Stomach (tissue), 9 donors: ENCODE data around the gene SYNPR. TPM values are rescaled to one million over a fixed set of nuclear protein-coding genes. Genes with fewer than 3 reads are reported as not detected.

ENCODE experiments used
- DNase-seq, 2 donors: peaks; one replicate each; pipeline versions ENCODE4 v3.0.0 to v3.0.0-alpha.2; 2013 to 2019
- H3K27ac ChIP-seq, 5 donors: fragments of 200-600 bp in 4 of 5; sonication (generic) in 4 of 5; one replicate each; pipeline ENCODE4 v1.5.1; 2013 to 2019; ENCODE audit warnings: mild to moderate bottlenecking in 1 of 5, moderate library complexity in 1 of 5
- H3K27me3 ChIP-seq, 3 donors: fragments of 200-600 bp; sonication (generic); one replicate each; pipeline ENCODE4 v1.5.1; 2017 to 2019; ENCODE audit warnings: mixed run types in 1 of 3
- H3K36me3 ChIP-seq, 4 donors: fragments of 200-600 bp; sonication (generic); 1 replicate in 3 of 4; 2 replicates in 1 of 4; pipeline ENCODE4 v1.5.1; 2016 to 2019
- H3K4me1 ChIP-seq, 4 donors: fragments of 200-600 bp; sonication (generic); one replicate each; pipeline ENCODE4 v1.5.1; 2016 to 2019
- H3K4me3 ChIP-seq, 4 donors: fragments of 200-600 bp; sonication (generic) in 3 of 4; one replicate each; pipeline ENCODE4 v1.5.1; 2016 to 2019; ENCODE audit warnings: mild to moderate bottlenecking in 1 of 4
- H3K9me3 ChIP-seq, 4 donors: fragments of 200-600 bp; sonication (generic); one replicate each; pipeline ENCODE4 v1.5.1; 2016 to 2019
- EP300 ChIP-seq: sonication (generic); formaldehyde crosslinking; IDR thresholded peaks from one replicate; pipeline ENCODE4 v1.6.1; 2017; ENCODE audit warnings: antibody characterized with exemption
- POLR2A ChIP-seq, 4 donors: fragments of 450-650 bp; IDR thresholded peaks; one replicate each; pipeline ENCODE4 v1.6.1; 2016; ENCODE audit warnings: antibody characterized with exemption in 4 of 4, control low read depth in 2 of 4, mild to moderate bottlenecking in 1 of 4, moderate library complexity in 1 of 4
- POLR2AphosphoS5 ChIP-seq, 3 donors: sonication (generic); formaldehyde crosslinking; IDR thresholded peaks; one replicate each; pipeline ENCODE4 v1.6.1; 2016; ENCODE audit warnings: antibody characterized with exemption in 3 of 3
- WGBS, 5 donors: extraction: QIAGEN DNeasy Blood & Tissue Kit in 3 of 5; methylation state at CpG; one replicate each; pipeline versions ENCODE4 v1.1.5 to v1.1.7; 2013 to 2018; 5-methylcytosine and 5-hydroxymethylcytosine counted together
- intact Hi-C: fragments of 100-400 bp; cut with DNase I; formaldehyde crosslinking; loops from one replicate; pipeline ENCODE4 v1.15.1; 2023; ENCODE audit warnings: low total_unique reads
- polyA plus RNA-seq, 3 donors: library from polyadenylated mRNA; stranded (reverse); fragments of 200-250 nt; gene quantifications; one replicate each; pipeline ENCODE4 v1.2.3, GENCODE V29; 2013
- total RNA-seq, 5 donors: library from RNA; depleted of rRNA; stranded (reverse); fragments of >200 nt; gene quantifications; one replicate each; pipeline versions ENCODE4 v1.1.0 to v1.2.3, GENCODE V29; 2014 to 2016
- TF ChIP-seq, protein P1 (sequence below), 7 experiments: fragments of 450-650 bp in 4 of 7; fragments of 200-600 bp in 3 of 7; sonication (generic) in 3 of 7; IDR thresholded peaks; one replicate each; pipeline ENCODE4 v1.5.1; 2016 to 2019; ENCODE audit warnings: antibody characterized with exemption in 7 of 7, control low read depth in 2 of 7, mild to moderate bottlenecking in 1 of 7
- donor health status: healthy with polysubstance abuse.
- donor health status: Bipolar disorder and iron deficiency.
- donor health status: healthy.

The SYNPR gene
- total and polyA plus RNA-seq, 8 donors, result 0.13 to 1.7 (median 0.31) TPM; not detected in 3

DNA sequence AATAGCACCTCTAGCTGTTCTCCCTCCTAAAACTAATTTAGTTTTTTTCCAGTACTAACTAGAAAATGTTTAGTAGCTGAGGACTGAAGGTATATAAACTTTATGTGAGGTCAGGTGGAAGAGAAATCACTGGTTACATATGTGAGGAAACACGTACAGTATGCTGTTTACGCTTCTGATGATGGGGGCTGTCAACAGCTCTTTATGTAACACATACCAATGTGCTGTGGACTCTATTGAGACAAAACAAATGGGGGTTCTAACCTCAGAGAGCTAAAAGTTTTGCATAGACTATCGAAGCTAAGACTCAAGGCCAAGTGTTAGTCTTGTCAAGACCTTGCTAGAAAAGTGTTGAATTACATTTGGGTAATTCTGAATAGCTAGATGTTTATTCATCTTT is 107.5 kb downstream of the SYNPR start:
- 51 to 60% (median 55%) methylated on average over 3 of the region's 3 CpGs for WGBS, 5 donors
- no peak overlapping the region for H3K27ac ChIP-seq
- no peak overlapping the region for H3K4me3 ChIP-seq
- no peaks in the 10 kb centered on the region for H3K27me3 ChIP-seq
- no peaks in the 10 kb centered on the region for H3K4me1 ChIP-seq
- no peaks in the 10 kb centered on the region for H3K9me3 ChIP-seq
- no peak for DNase-seq
- no peaks in the 10 kb centered on the region for H3K36me3 ChIP-seq
- TF ChIP-seq EP300, result no peak
- TF ChIP-seq, protein P1, sequence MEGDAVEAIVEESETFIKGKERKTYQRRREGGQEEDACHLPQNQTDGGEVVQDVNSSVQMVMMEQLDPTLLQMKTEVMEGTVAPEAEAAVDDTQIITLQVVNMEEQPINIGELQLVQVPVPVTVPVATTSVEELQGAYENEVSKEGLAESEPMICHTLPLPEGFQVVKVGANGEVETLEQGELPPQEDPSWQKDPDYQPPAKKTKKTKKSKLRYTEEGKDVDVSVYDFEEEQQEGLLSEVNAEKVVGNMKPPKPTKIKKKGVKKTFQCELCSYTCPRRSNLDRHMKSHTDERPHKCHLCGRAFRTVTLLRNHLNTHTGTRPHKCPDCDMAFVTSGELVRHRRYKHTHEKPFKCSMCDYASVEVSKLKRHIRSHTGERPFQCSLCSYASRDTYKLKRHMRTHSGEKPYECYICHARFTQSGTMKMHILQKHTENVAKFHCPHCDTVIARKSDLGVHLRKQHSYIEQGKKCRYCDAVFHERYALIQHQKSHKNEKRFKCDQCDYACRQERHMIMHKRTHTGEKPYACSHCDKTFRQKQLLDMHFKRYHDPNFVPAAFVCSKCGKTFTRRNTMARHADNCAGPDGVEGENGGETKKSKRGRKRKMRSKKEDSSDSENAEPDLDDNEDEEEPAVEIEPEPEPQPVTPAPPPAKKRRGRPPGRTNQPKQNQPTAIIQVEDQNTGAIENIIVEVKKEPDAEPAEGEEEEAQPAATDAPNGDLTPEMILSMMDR (IDR thresholded peaks at IDR 0.05), result no peak
- TF ChIP-seq POLR2A (IDR thresholded peaks at IDR 0.05), result no peak
- intact Hi-C loops, result no loop called here

DNA sequence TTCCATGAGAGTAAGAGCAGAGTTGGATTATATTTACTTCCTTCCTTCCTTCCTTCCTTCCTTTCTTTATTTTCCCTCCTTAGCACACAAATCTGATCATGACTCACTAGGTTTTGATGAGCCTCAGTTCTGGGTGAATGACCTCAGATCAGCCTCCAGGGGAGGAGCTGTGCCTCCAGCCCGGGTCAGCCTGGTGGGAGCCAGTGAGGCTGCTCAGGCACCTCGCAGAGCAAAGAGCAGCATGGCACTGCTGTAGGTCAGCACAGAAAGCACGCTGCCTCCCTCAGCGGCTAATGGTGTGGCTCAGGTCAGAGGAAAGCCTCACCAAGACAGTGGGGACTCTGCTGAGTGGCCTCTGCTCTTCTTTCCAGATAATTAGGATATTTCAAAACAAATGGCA is 108.5 kb downstream of the SYNPR start:
- Histone ChIP-seq H3K4me3 (no peak overlapping the region), H3K27me3 (no peaks in the 10 kb centered on the region), H3K9me3 (no peaks in the 10 kb centered on the region), H3K27ac (no peak overlapping the region), H3K4me1 (no peaks in the 10 kb centered on the region), H3K36me3 (no peaks in the 10 kb centered on the region)
- intact Hi-C loops, result no loop called here
- no peak for DNase-seq
- TF ChIP-seq EP300 (no peak), POLR2A (IDR thresholded peaks at IDR 0.05) (no peak), POLR2AphosphoS5 (IDR thresholded peaks at IDR 0.05) (no peak)
- TF ChIP-seq, protein P1 (IDR thresholded peaks at IDR 0.05), result no peak
- 61 to 69% (median 62%) methylated on average over 4 of the region's 4 CpGs for WGBS, 5 donors

DNA sequence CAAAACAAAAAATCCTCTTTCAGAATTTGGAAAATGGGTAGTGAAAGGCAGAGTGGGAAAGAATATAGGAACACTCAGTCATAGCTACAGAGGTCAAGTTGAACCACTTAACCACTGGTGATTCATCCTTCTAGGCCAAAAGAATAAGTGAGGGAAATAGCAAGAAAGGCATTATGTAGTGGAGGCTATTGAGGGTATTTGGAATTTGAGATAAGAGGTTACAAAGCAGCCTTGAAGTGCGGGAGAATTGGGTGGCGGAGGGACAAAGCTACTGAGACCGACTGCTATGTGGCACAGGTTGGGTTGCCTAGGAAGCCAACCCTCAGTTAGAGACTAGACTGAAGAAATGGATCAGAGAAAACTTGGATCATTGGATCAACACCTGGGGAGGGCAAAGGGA is 109.5 kb downstream of the SYNPR start:
- no peak for DNase-seq
- Histone ChIP-seq H3K4me3 (no peak overlapping the region), H3K27ac (no peak overlapping the region), H3K36me3 (no peaks in the 10 kb centered on the region), H3K4me1 (no peaks in the 10 kb centered on the region), H3K9me3 (no peaks in the 10 kb centered on the region), H3K27me3 (no peaks in the 10 kb centered on the region)
- intact Hi-C loops, result no loop called here
- TF ChIP-seq POLR2A (IDR thresholded peaks at IDR 0.05), result no peak
- no peak for TF ChIP-seq EP300
- no peak for TF ChIP-seq POLR2AphosphoS5 (IDR thresholded peaks at IDR 0.05)
- TF ChIP-seq, protein P1 (IDR thresholded peaks at IDR 0.05), result no peak
- 71 to 80% (median 76%) methylated on average over 3 of the region's 3 CpGs for WGBS, 5 donors

DNA sequence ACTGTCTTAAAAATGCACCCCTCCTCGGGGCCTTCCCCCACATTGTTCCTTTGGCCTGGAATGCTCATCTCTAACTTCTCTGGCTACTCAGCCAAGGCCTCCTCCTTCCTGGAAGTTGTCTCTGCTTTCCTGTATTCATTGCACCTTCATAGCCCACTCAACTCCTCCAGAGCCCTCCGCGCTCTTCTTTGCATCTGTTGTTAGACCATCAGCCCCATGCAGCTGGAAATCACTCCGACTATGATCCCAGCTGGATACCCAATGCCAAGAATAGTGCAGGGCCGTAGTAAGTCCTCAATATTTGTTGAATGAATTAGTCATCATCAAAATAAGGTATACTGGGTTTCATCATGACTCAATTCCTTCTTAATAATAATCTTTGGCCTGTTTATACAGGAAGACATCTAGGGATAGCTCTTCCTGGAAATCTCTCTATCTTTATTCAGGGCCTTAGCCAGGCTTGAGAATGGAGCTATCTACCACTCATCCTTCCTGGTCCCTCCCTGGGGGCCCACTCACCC is 112.7 kb downstream of the SYNPR start:
- DNase-seq, result no peak
- intact Hi-C loops, result no loop called here
- H3K4me3 ChIP-seq, result no peak overlapping the region
- no peak overlapping the region for H3K27ac ChIP-seq
- TF ChIP-seq POLR2A (IDR thresholded peaks at IDR 0.05), result no peak
- no peak for TF ChIP-seq EP300
- TF ChIP-seq, protein P1 (IDR thresholded peaks at IDR 0.05), result no peak
- no peak for TF ChIP-seq POLR2AphosphoS5 (IDR thresholded peaks at IDR 0.05)
- no peaks in the 10 kb centered on the region for H3K4me1 ChIP-seq
- H3K9me3 ChIP-seq, result no peaks in the 10 kb centered on the region
- H3K36me3 ChIP-seq, result no peaks in the 10 kb centered on the region
- WGBS, 5 donors, result 64 to 73% (median 71%) methylated on average over 5 of the region's 5 CpGs
- no peaks in the 10 kb centered on the region for H3K27me3 ChIP-seq
